Body of pancreas (tissue), 4 donors: ENCODE results near the gene AQP5.

Source experiments
- CTCF ChIP-seq, 7 experiments: fragments of 450-650 bp in 4 of 7; fragments of 200-600 bp in 3 of 7; sonication (generic) in 3 of 7; IDR thresholded peaks; one replicate each; pipeline ENCODE4 v1.5.1; 2016 to 2019; ENCODE audit warnings: antibody characterized with exemption in 7 of 7
- POLR2A ChIP-seq, 3 donors: fragments of 450-650 bp; IDR thresholded peaks; one replicate each; pipeline ENCODE4 v1.6.1; 2016; ENCODE audit warnings: antibody characterized with exemption in 3 of 3, mild to moderate bottlenecking in 2 of 3

- TF ChIP-seq POLR2A (IDR thresholded peaks at IDR 0.05) (no peak), CTCF (IDR thresholded peaks at IDR 0.05) (no peak)
Measured at GRCh38 chr12:49943625-49943960, 18.1 kb upstream of the AQP5 start.
